GM19463 (cell line): ENCODE data around the gene MAGED2.
"Not testable (repeated sequence)": the region's sequence is repeated elsewhere in the genome, so short reads cannot be mapped to it uniquely, and the experiment has no call there.

ENCODE experiments used
- ATAC-seq: cut with Tn5 transposase; IDR thresholded peaks from one replicate; pipeline ENCODE4 v1.9.1; 2021; ENCODE audit warnings: mild to moderate bottlenecking, moderate library complexity; ENCODE audit not compliant: unreplicated experiment

Gene MAGED2

DNA sequence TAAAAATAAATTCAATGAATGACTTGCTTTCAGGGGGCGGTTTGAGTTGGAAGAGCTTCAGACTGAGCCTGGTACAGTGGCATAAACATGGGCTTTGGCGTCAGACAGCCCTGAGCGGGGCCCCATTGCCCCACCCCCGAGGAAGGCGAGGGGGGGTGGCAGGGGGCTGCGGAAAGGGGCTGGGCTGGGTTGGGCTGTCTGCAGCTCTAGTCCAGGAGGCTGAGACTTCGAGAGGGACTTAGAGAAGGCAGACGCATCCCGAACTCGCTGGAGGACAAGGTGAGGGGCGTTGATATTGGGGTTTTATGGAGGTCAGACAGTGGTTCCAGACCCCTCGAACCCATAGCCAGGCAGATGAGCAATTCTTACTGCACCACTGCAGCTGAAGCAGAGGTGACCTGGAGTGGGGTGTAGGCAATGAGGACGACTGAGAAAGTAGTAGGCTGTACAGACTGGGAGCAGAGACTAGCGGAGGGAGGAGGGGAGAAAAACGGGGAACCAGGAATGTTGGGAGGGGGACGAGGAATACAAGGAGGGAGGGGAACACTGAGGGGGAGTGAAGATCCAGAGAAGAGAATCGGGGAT, at the start of gene MAGED2:
TSS of gene MAGED2 (plus strand) at position 222 of the 585 bp plus-strand sequence. CDS start 1,587 bp downstream, outside the sequence.
- ATAC-seq: no peak

GRCh38 chrX:54758114-54759055, 49.2 kb upstream of the MAGED2 start:
- no peak for ATAC-seq

DNA sequence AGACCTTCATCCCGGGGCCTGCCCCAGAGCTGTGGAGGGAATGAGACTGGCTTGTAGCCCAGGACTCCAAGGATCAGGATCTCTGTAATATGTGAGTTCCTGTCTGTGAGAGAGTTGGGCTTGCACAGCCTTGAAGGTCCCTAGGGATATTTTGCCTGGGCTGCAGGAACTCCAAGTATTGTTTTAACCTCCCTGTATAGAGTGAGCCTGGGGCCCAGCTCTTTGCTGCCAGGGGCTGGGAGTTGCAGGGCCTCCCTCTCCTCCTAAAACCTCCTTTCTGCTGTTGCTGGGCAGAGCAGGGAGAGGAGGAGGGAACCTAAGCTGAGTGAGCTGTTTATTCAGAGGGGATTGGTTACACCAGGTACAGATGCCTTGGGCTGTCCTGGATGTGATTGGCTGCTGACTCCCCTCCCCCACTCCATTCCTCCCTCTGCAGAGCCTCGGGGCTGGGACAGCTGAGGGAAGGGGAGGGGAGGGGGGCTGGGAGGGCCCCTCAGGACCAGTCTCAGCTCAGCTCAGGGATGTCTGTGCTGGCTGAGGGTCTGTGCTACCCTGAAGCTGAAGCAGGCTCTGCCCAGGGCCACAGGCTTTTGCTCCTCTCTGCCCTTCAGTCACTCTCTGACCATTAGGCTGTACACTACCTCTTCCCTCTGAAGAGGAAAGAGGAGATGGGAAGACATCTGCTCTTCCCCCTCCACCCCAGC, 33.0 kb upstream of the MAGED2 start:
- not testable (repeated sequence) for ATAC-seq

GRCh38 chrX:54776061-54776460, 31.5 kb upstream of the MAGED2 start:
- no peak for ATAC-seq

DNA sequence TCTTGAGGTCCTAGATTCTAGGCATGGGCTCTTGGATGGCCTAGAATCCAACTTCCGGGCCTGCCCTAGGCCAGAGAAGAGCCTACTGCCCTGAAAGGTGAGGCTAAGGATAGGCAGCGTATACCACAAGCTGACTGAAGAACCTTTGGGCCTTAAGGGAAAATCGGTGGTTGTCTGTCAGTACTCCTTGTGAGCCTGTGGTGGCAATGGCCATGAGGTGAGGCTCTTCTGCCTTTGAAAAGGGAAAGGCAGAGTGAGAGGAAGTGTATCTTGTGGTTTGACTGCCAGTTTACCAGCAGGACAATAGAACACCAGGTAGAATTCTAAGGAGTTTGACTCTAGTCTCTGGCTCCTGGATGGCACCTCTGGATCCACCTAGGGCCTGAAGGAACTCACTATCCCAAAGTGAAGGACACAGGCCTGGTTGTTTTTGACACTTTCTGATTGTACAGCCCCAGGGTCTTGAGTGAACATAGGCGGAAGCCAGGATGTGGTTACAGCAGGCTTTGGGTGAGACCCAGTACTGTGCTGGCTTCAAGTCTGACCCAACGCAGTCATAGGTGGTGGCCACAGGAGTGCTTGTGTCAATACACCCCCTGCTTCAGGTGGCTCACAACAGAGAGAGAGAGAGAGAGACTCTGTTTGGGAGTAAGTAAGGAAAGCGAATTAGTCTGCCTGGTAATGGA, 30.4 kb upstream of the MAGED2 start:
- no peak for ATAC-seq

DNA sequence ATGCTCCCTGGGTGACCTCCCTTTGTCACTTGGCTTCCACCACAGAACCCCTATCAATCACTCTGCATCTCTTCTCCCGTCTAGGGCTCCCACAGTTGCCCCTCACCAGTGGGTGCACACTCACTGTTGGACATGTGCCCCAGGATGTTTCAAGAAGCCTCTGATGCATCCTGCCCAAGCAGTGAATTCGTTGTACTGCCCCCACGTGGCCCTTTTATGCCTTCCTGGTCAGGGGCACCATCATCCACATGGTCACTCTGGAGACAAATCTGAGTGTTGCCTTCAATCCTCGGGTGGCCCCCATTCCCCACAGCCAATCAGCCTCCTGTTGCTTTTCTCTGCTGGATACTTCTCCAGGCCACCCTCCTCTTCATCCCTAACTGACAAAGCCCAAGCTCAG, 21.6 kb upstream of the MAGED2 start:
- no peak for ATAC-seq

GRCh38 chrX:54786967-54787366, 20.6 kb upstream of the MAGED2 start:
- ATAC-seq: no peak

GRCh38 chrX:54788446-54788845, 19.1 kb upstream of the MAGED2 start:
- ATAC-seq: no peak

DNA sequence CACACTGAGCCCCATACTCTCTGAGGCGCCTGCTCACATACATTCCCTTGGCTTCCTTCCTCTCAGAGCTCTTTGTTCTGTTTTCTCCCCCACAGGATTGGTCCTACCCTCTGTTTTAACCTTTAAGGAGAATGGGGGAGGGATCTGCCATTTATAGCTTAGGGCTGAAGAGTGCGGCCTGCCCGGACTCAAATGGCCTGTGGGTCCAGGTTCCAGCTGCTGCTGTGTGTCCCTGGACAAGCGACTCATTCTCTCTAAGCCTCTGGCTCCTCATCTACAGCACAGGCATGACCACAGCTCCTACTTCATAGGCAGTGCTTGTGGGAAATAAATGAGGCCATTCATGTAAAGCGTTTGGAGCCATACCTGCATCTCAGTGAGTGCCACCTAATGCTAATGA, 18.1 kb upstream of the MAGED2 start:
- not testable (repeated sequence) for ATAC-seq

- no peak for ATAC-seq
These were observed 13.5 kb upstream of the MAGED2 start for GRCh38 chrX:54794028-54794427.

DNA sequence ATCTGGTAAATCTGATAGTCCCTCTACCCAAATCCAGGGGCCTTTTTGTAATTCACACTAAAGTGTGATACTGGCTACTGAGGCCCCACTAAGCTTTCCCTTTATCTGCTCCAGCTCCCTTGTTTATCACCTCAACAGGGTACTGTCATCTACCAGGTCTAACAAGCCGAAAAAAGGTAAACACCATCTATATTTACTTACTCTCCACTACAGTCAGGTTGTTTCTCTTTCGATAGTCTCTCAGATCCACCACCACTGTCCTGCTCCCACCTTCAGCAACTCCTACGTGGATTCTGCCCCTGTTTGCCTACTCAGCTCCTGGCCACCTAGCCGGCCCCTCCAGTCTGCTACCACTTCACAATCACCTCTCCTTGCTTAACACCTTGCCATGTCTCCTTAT, 12.8 kb upstream of the MAGED2 start:
- ATAC-seq: no peak

GRCh38 chrX:54798137-54798536, 9.4 kb upstream of the MAGED2 start, which contains the start of gene ITIH6:
Gene ITIH6 (minus strand): TSS chrX:54798255. CDS start chrX:54798210, 45 bp downstream.
- ATAC-seq: no peak

DNA sequence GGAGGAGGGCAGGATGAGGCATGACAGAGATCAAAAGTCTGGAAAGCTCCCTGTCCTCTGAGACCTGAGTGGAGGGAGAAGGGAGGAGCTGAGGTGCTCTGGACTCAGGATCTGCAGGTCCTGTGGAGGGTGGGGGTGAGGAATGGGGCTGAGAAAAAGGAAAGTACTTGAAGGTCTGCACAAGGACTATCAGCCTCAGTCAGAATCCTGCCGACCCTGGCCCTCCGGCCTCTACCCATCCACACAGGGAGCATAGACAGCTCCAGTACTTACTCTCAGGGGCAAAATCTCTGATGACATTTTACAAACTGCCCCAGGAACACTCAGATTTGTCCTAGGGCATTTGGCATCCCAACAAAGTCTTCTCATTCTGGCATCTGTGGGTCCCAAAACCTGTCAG, 8.5 kb upstream of the MAGED2 start:
- ATAC-seq: no peak

GRCh38 chrX:54808109-54808604, 612 bp downstream of the MAGED2 start:
- peak; percentile 21 for ATAC-seq

DNA sequence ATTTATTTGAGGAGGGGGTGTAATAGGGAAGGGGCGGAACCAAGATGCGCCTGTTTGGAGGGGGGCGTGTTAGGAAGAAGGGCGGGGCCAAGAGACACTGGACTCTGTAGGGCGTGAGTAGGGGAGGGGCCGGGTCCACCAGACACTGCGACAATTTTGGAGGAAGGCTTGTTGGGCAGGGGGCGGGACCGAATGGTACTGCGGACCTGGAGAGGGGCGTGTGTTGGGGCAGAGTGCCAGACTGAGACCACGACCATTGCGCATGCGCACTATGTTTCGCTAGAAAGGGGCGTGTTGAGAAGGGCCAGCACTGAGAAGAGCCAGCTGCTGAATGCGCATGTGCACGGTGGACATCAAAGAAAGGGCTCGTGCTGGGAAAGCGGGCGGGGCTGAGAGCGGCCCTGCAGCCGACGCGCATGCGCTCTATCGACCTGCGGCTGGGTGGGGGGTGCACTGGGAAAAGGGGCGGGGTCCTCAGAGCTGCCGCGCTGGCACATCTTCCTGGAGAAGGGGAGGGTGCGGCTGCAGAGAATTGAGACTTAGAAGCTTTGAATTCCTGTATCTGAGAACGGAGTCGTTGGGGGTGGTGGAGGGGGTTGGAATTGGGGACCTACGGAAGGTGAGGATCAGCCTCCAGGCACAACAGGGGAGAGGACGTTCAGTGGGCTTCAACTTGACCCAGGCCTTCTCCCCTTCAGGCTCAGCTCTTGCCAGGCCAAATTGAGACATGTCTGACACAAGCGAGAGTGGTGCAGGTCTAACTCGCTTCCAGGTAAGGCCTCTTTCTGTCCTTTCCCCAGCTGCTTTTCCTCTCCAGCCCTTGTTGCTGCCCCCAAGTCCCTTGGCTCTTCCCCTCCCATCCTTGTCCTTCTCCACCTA, 1.3 kb downstream of the MAGED2 start:
- peak; percentile 81 for ATAC-seq

DNA sequence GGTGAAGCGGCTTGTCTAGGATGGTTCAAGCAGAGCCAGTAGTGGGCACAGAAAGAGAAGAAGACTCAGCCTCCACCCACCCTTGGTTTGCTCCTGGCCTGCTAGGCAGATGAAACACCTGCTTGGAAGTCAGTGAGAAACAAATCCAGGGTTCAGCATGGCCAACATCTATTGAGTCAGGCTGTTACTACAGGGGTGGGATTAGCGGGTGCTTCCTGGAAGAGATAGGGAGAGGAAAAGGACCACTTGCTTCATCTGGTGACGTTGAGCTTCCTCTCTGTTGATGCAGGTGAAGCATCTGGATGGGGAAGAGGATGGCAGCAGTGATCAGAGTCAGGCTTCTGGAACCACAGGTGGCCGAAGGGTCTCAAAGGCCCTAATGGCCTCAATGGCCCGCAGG, 3.0 kb downstream of the MAGED2 start:
- ATAC-seq: no peak

GRCh38 chrX:54811301-54811885, 3.8 kb downstream of the MAGED2 start:
- no peak for ATAC-seq

GRCh38 chrX:54812306-54812705, 4.8 kb downstream of the MAGED2 start:
- no peak for ATAC-seq

GRCh38 chrX:54817220-54817820, 9.8 kb downstream of the MAGED2 start:
- no peak for ATAC-seq
